Neutrophil (primary cell): ENCODE data around the gene MINDY1.

Experiments used
- H3K27ac ChIP-seq: fragments of 200-600 bp; sonication (generic); 2 replicates; pipeline ENCODE4 v1.5.1; 2016; ENCODE audit warnings: mild to moderate bottlenecking, moderate library complexity
- H3K27me3 ChIP-seq: fragments of 200-600 bp; sonication (generic); 2 replicates; pipeline ENCODE4 v1.6.0; 2016; ENCODE audit warnings: mild to moderate bottlenecking
- H3K36me3 ChIP-seq: fragments of 200-600 bp; sonication (generic); 2 replicates; pipeline ENCODE4 v1.5.1; 2017
- H3K4me1 ChIP-seq, 2 experiments: fragments of 200-600 bp in 1 of 2; sonication (generic) in 1 of 2; 1 replicate in 1 of 2; 2 replicates in 1 of 2; pipeline versions ENCODE4 v1.5.1 to v1.6.1; 2013 to 2016; ENCODE audit warnings: low read depth in 1 of 2, low read length in 1 of 2, mild to moderate bottlenecking in 1 of 2, moderate library complexity in 1 of 2; ENCODE audit not compliant: control insufficient read depth in 1 of 2, insufficient read depth in 1 of 2
- H3K4me3 ChIP-seq, 2 experiments: fragments of 200-600 bp in 1 of 2; sonication (generic) in 1 of 2; 1 replicate in 1 of 2; 2 replicates in 1 of 2; pipeline ENCODE4 v1.5.1; 2013 to 2016; ENCODE audit warnings: low read depth in 1 of 2, low read length in 1 of 2, mild to moderate bottlenecking in 1 of 2, moderate library complexity in 1 of 2
- H3K9me3 ChIP-seq: fragments of 200-600 bp; sonication (generic); 2 replicates; pipeline ENCODE4 v1.5.1; 2016
- CTCF ChIP-seq: fragments of 200-600 bp; sonication (generic); IDR thresholded peaks from 2 replicates; pipeline ENCODE4 v1.5.1; 2016; ENCODE audit warnings: antibody characterized with exemption

The MINDY1 gene

DNA sequence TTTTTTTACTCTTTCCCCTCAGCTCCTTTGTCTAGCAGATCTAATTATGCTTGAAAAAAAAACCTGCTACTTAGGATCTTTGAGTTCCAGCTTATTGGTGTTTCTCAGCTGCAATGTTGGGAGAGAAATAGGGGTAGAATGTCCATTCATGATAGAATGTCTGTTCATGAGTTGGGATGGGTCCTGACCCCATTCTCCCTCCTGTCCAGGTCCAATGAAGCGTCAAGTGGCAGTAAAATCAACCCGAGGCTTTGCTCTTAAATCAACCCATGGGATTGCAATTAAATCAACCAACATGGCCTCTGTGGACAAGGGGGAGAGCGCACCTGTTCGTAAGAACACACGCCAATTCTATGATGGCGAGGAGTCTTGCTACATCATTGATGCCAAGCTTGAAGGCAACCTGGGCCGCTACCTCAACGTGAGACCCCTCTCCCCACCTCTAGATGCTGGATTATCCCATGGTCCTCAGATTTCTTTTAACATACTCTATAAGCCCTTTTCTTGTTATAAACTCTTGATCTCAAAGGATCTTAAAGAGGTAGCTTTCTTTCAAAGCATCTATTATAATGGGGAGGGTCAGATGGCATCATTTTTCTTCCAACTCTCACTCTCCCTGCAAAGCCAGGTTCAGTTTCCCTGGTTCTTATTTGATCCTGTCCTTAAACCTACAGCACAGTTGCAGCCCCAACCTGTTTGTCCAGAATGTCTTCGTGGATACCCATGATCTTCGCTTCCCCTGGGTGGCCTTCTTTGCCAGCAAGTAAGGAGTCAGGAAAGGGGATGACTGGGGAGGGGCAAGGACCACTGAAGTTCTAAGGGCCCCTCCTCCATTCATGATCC, 43.2 kb downstream of the MINDY1 start:
- no peak overlapping the region for H3K27ac ChIP-seq
- peaks cover 99% of the 10 kb centered on the region for H3K36me3 ChIP-seq
- no peaks in the 10 kb centered on the region for H3K9me3 ChIP-seq
- no peaks in the 10 kb centered on the region for H3K27me3 ChIP-seq
- no peaks in the 10 kb centered on the region for H3K4me1 ChIP-seq
- H3K4me3 ChIP-seq, result no peak overlapping the region
- TF ChIP-seq CTCF, result no peak

- TF ChIP-seq CTCF, result no peak
- H3K27ac ChIP-seq, result peak overlapping the region; percentile 39
- H3K9me3 ChIP-seq, result no peaks in the 10 kb centered on the region
- H3K4me3 ChIP-seq, result no peak overlapping the region
- no peaks in the 10 kb centered on the region for H3K4me1 ChIP-seq
- peaks cover 97% of the 10 kb centered on the region for H3K36me3 ChIP-seq
- no peaks in the 10 kb centered on the region for H3K27me3 ChIP-seq
Observed at GRCh38 chr1:150961756-150962155, 44.9 kb downstream of the MINDY1 start.

GRCh38 chr1:150960646-150961045, 46.1 kb downstream of the MINDY1 start:
- TF ChIP-seq CTCF, result no peak
- H3K36me3 ChIP-seq, result peaks cover 89% of the 10 kb centered on the region
- no peaks in the 10 kb centered on the region for H3K27me3 ChIP-seq
- H3K4me3 ChIP-seq, result no peak overlapping the region
- no peak overlapping the region for H3K27ac ChIP-seq
- H3K9me3 ChIP-seq, result no peaks in the 10 kb centered on the region
- H3K4me1 ChIP-seq, result no peaks in the 10 kb centered on the region

DNA sequence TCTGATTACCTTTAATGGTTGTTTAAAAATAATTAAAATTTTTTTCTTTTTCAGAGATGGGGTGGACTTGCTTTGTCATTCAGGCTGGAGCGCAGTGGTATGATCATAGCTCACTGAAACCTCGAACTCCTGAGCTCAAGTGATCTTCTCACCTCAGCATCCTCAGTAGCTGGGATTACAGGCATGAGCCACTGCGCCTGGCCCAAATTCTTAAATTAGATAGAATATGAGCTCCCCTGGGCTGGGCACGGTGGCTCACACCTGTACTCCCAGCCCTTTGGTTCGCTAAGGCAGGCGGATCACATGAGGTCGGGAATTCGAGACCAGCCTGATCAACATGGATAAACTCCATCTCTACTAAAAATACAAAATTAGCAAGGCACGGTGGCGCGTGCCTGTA, 49.0 kb downstream of the MINDY1 start:
- Histone ChIP-seq H3K4me1 (no peaks in the 10 kb centered on the region), H3K4me3 (no peak overlapping the region), H3K9me3 (no peaks in the 10 kb centered on the region), H3K27ac (no peak overlapping the region), H3K27me3 (no peaks in the 10 kb centered on the region), H3K36me3 (peaks cover 89% of the 10 kb centered on the region)
- TF ChIP-seq CTCF, result no peak

DNA sequence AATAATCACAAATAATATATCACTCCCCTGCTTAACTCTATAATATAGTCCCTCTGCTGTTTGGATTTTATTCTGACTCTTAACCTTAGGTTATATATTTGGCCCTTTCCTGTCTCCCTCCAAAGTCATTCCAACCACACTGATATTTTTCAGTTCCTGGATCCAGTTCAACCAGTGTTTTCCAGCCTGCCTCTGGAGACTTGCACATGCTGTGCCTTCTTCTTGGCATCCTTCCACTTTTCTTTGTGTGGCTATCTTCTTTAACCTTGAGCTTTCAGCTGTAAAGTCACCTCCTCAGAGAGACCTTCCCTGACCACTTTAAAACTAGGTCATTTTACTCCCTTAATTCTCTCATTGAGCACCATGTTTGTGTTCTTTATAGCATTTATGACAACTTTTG, 51.4 kb downstream of the MINDY1 start:
- Histone ChIP-seq H3K27me3 (no peaks in the 10 kb centered on the region), H3K36me3 (peaks cover 89% of the 10 kb centered on the region), H3K9me3 (no peaks in the 10 kb centered on the region), H3K27ac (no peak overlapping the region), H3K4me1 (no peaks in the 10 kb centered on the region), H3K4me3 (no peak overlapping the region)
- no peak for TF ChIP-seq CTCF
